Activated CD8-positive, alpha-beta memory T cell treated with anti-CD3 and anti-CD28 coated beads, Interleukin-2, amount 50 U/mL, for 48 hours (primary cell): Measurements from ENCODE around the gene SPECC1.
"Not testable (repeated sequence)": the region's sequence is repeated elsewhere in the genome, so short reads cannot be mapped to it uniquely, and the experiment has no call there.

Experiments
- DNase-seq: peaks from one replicate; pipeline ENCODE4 v3.0.0-alpha.2; 2020

The SPECC1 gene

GRCh38 chr17:20246692-20247091 is 237.5 kb downstream of the SPECC1 start:
- no peak for DNase-seq

GRCh38 chr17:20253323-20253722 is 244.2 kb downstream of the SPECC1 start:
- DNase-seq = no peak

- DNase-seq = no peak
Measured at GRCh38 chr17:20254541-20254940, 245.4 kb downstream of the SPECC1 start.

- DNase-seq = no peak
Measured at GRCh38 chr17:20256144-20256543, 247.0 kb downstream of the SPECC1 start.

- DNase-seq = no peak
Measured at GRCh38 chr17:20257008-20257407, 247.8 kb downstream of the SPECC1 start.

- DNase-seq = no peak
Measured at GRCh38 chr17:20257798-20258197, 248.6 kb downstream of the SPECC1 start.

- no peak for DNase-seq
Measured at GRCh38 chr17:20259668-20260067, 250.5 kb downstream of the SPECC1 start.

- DNase-seq = no peak
Measured at GRCh38 chr17:20260268-20260667, 251.1 kb downstream of the SPECC1 start.

GRCh38 chr17:20262226-20263114 is 253.3 kb downstream of the SPECC1 start:
- DNase-seq = no peak

- not testable (repeated sequence) for DNase-seq
Measured at GRCh38 chr17:20263115-20263433, 253.9 kb downstream of the SPECC1 start.

GRCh38 chr17:20263595-20263994 is 254.4 kb downstream of the SPECC1 start:
- DNase-seq = no peak

- no peak for DNase-seq
Measured at GRCh38 chr17:20264996-20265395, 255.8 kb downstream of the SPECC1 start.

GRCh38 chr17:20266806-20267458 is 257.8 kb downstream of the SPECC1 start:
- no peak for DNase-seq

GRCh38 chr17:20267459-20267842 is 258.3 kb downstream of the SPECC1 start:
- no peak for DNase-seq

GRCh38 chr17:20270369-20270768 is 261.2 kb downstream of the SPECC1 start:
- no peak for DNase-seq

GRCh38 chr17:20271011-20271610 is 262.0 kb downstream of the SPECC1 start:
- DNase-seq = no peak

GRCh38 chr17:20273741-20274500 is 264.8 kb downstream of the SPECC1 start:
- peak; percentile 63 for DNase-seq

GRCh38 chr17:20275653-20276052 is 266.5 kb downstream of the SPECC1 start:
- no peak for DNase-seq

- DNase-seq = no peak
Measured at GRCh38 chr17:20276421-20276820, 267.3 kb downstream of the SPECC1 start.

- no peak for DNase-seq
Measured at GRCh38 chr17:20278805-20279204, 269.6 kb downstream of the SPECC1 start.

GRCh38 chr17:20279631-20280030 is 270.5 kb downstream of the SPECC1 start:
- DNase-seq = no peak

- DNase-seq = no peak
Measured at GRCh38 chr17:20280051-20280450, 270.9 kb downstream of the SPECC1 start.

- no peak for DNase-seq
Measured at GRCh38 chr17:20280851-20281250, 271.7 kb downstream of the SPECC1 start.
